KBM-7 (cell line): Measurements from ENCODE around the gene CCL21.

ENCODE experiments used
- DNase-seq: peaks from one replicate; pipeline ENCODE4 v3.0.0-alpha.2; 2015
- in situ Hi-C: fragments of 300-500 bp; cut with MboI; formaldehyde crosslinking; loops from 2 replicates; pipeline ENCODE4 v1.14.3; 2020; ENCODE audit warnings: low sequenced_read_pairs, low pct_unique_long_range_greater_than_20kb, mixed read lengths

CCL21 gene

GRCh38 chr9:34712140-34712539 lies 2.2 kb upstream of the CCL21 start:
- in situ Hi-C loops: no loop called here
- no peak for DNase-seq

DNA sequence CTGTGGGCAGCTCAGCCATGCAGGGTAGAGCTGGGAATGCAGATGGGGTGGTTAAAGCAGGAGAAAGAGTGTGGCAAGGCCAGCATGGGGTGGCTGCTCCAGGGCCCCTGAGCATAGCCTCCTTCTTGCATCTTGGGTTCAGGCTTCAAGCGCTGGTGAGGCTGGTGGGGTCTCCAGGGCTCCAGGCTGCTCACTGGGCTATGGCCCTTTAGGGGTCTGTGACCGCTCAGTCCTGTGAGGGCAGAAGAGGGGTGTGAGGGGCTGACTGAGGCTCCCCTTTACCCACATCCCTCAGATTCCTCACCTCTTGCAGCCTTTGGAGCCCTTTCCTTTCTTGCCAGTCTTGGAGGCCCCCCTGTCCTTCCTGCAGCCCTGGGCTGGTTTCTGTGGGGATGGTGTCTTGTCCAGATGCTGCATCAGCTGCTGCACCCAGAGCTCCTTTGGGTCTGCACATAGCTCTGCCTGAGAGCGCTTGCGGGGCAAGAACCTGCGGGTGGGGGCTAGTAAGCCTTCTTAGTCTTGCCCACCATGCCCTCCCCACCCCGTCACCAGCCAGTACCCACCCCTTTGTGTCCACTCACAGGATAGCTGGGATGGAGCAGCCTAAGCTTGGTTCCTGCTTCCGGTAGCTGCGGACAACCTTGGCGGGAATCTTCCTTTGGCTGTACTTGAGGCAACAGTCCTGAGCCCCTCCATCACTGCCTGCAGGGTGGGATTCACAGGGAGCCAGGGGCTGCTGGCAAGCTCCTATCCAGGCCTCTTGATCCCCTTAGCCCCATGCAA lies 549 bp downstream of the CCL21 start:
- in situ Hi-C loops: no loop called here
- DNase-seq: no peak

- no peak for DNase-seq
- in situ Hi-C loops: no loop called here
Observed at GRCh38 chr9:34707130-34707529, 2.8 kb downstream of the CCL21 start.

- DNase-seq: peak; percentile 84
- in situ Hi-C loops: no loop called here
Observed at GRCh38 chr9:34701769-34702736, 7.9 kb downstream of the CCL21 start.

DNA sequence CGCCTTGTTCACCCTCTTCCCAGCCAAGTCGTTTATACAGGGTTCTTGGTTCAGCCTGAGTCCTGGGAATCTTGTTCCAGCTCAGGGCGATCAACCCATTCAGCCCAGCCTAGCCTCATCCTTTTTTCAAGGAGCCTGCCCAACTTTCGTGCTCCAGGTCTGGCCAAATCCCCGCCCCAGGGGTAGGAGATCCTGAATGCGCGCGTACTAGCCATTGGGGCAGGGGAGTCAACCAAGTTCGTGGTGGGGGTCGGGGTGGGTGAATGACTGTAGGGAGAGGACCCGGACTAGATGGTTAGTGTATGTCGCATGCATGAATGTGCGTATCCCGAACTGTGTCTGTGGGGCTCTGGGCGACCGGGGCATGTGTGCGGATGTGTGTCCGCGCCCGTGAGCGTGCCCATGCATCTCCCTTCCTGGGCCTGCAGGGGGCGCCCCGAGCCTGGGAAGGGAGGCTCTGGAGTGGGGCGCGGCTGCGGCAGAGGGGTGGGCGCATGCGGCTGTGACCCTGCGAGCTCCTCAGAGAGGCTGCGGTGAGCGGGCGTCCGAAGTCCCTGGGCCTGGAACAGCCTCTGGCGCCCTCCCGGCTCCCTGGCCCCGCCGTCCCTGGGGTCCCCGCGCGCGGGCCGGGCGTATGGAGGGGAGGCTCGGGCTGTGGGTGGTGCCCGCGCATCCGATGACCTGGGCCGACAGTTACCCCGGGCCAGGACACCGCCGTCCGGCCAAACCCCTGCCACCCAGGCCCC lies 8.7 kb downstream of the CCL21 start:
- in situ Hi-C loops: no loop called here

GRCh38 chr9:34694811-34695210 lies 15.1 kb downstream of the CCL21 start:
- DNase-seq: no peak
- in situ Hi-C loops: no loop called here

More for the DNA sequence above, 8.7 kb downstream of the CCL21 start:
- peak; percentile 84 for DNase-seq

DNA sequence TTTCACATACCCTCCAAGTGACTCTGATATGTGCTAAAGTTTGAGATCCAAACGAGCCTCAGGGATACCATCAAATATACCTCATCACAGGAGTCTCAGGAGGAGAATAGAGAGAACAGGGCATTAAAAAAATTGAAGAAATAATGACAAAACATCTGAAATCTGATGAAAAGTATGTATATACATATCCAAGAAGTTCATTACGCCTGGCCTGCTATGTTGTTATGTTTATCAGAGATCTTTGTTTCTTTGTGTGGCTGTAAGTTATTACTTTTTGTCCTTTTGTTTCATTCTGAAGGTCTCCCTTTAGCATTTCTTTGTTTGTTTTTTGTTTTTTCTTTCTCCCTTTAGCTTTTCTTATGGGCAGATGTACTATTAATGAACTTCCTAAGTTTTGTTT lies 16.4 kb downstream of the CCL21 start:
- in situ Hi-C loops: no loop called here

GRCh38 chr9:34691936-34692315 lies 18.0 kb downstream of the CCL21 start:
- in situ Hi-C loops: no loop called here

More for the DNA sequence above, 16.4 kb downstream of the CCL21 start:
- DNase-seq: no peak

GRCh38 chr9:34690983-34691935 lies 18.7 kb downstream of the CCL21 start, which contains the start of gene CCL19:
TSS of gene CCL19 (minus strand) at chr9:34691276. CDS start at chr9:34691139, 137 bp downstream.
- DNase-seq: peak; percentile 34
- in situ Hi-C loops: no loop called here

More at GRCh38 chr9:34691936-34692315, 18.0 kb downstream of the CCL21 start:
- no peak for DNase-seq

DNA sequence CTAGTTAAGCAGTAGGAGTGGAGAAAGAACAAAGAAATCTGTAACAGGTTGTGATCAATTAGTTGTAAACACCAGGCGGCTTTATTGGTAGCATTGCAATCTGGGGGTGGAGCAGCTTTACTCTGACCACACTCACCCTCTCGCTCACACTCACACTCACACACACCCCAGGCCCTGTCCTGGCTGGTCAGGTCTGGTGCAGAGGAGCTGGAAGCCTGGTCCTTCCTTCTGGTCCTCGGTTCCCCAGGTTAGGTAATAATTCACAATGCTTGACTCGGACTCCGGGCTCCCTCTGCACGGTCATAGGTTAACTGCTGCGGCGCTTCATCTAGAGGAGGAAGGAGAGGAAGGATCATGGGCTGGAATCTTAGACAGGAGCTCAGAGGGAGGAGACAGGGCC lies 20.4 kb downstream of the CCL21 start:
- DNase-seq: no peak
- in situ Hi-C loops: no loop called here

DNA sequence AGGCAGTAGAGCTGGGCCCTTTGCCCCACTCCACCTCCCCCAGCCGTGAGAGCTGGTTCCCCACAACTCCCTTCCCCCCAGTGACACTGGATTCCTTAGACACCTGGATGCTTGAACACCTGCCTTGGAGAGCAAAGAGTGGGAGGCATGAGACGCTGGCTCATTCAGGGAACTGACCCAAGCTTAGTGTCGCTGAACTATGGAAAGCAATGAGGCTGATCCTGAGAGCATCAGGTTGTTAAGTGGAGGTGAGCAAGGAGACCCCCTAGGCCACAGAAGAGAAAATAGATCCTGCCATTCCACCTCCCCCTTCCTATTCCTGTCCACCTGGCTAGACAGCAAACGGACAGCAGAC lies 20.8 kb downstream of the CCL21 start:
- no peak for DNase-seq
- in situ Hi-C loops: no loop called here

DNA sequence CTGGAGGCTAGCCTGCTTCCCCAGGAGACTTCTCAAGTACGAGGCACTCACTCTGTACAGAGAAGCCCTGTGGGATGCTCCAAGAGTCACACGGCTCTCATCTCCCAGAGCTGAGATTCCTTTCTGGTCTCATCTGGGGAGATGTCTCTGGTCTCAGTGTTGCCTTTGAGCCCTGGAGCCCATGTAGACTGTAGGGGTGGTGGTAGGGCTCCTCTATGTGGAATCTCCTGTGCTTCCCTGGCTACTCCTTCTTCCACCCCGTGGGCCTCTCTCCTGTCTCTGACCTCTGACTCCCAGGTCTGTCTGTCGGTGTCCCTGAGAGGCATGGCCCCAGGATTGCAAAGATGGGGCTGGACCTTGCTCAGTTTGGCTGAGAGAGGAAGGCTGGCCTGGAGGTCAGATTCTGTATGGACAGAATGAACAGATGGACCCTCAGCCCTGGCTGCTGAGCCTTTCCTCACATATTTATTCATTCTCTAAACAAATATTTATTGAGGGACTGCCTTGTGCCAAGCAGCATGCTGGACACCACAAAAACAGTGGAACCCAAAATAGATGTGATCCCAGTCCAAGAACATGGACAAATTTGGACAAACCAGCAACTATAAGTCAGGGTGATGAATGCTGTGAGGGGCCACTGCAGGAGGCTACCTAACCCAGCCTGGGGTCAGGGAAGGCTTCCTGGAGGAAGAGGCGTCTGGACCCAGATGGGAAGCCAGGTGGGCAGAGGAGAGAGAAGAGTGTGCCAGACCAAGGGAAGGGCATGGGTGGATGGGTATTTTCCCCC lies 21.4 kb downstream of the CCL21 start:
- no peak for DNase-seq
- in situ Hi-C loops: no loop called here

DNA sequence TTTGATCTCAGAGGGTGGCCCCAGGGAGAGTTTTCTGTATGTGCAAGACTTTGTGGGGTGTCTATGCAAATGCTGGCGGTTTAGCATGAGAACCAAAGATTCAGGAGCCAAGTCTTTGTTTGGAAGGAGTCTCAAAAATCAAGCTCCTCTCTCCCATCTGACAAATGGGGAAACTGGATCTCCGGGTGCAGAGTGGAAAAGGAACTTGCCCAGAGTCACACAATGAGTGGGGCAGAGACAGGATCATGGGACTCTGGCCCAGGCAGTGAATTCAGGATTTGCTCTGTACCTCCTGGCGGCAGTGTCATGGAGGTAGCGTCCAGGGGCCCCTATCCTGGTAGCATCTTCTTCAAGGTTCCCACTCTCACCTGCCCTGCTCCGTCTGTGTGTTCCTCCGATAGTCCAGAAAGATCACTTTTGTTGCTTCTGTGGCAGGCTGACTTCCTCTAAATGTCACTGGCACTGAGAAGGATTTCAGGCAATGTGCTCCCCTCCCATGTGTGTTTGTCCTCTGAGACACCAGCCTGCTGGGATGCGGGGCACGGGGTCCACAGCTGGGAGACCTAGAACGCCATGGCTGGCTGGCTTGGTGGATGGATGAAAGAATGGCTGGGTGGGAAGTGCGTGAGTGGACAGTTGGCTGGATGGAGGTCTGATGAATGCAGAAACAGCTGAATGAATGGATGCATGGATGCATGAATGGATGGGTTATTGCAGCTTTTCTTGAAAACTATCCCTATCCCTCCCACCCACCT lies 22.5 kb downstream of the CCL21 start:
- in situ Hi-C loops: no loop called here

DNA sequence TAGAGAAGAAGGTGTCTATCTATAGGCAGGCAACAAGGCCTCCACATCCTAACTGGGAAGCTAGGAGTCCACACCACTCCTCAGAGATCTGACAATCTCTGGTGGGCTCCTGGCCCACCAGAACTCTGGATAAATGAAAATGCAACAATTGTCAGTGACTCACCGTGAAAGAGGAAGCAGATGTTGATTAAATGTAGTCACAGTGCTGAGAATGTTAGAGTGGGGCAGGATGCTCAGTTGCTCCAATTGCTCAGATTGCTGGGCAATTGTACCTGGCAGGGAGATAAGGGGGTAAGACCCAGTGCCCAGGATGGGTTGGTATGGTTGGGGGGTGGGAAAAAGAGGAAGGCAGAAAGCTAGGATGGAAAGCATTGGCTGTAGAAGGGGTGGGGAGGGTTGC lies 23.2 kb downstream of the CCL21 start:
- in situ Hi-C loops: no loop called here
- DNase-seq: no peak

More for the DNA sequence above, 22.5 kb downstream of the CCL21 start:
- no peak for DNase-seq

- in situ Hi-C loops: no loop called here
- no peak for DNase-seq
Observed at GRCh38 chr9:34686231-34686630, 23.7 kb downstream of the CCL21 start.

- in situ Hi-C loops: no loop called here
- DNase-seq: no peak
Observed at GRCh38 chr9:34685591-34685990, 24.3 kb downstream of the CCL21 start.

DNA sequence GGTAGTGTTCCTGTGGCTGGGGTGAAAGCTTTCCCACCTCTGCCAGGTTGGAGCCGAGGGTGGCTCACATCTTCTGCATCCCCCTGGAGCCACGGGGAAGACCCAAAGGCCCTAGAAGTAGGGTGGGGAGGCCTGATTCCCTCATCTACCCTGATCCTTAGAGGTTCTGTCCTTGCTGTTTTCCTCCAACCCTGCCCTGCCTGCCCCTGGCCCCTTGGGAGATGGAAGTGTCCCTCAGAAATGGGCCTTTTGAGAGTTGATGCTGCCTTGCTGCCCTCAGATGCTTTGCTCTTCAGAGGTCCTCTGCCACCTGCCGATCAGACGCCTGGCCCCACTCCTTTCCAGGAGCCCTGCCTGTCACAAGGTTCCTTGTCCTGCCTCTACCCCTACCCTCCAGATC lies 25.1 kb downstream of the CCL21 start:
- in situ Hi-C loops: no loop called here
- no peak for DNase-seq
